Bronchial epithelial cell (primary cell): Measurements from ENCODE around the gene FKBP15. TPM values are rescaled to one million over a fixed set of nuclear protein-coding genes. Genes with fewer than 3 reads are reported as not detected.
"Not testable (repeated sequence)": the region's sequence is repeated elsewhere in the genome, so short reads cannot be mapped to it uniquely, and the experiment has no call there.

Source experiments
- DNase-seq: peaks from one replicate; pipeline ENCODE4 v3.0.0-alpha.2; 2010; ENCODE audit warnings: low read depth
- FAIRE-seq: peaks from 2 replicates; lab custom pipeline; 2011; peaks lifted over from hg19 to GRCh38; lab: Jason Lieb, UNC
- H3K27me3 ChIP-seq: 2 replicates; pipeline ENCODE4 v1.5.1; 2011; ENCODE audit warnings: low read length; ENCODE audit not compliant: control insufficient read depth, insufficient read depth
- H3K36me3 ChIP-seq: 2 replicates; pipeline ENCODE4 v1.5.1; 2011; ENCODE audit warnings: low read length; ENCODE audit not compliant: control insufficient read depth, insufficient read depth
- H3K4me3 ChIP-seq: 2 replicates; pipeline ENCODE4 v1.5.1; 2011; ENCODE audit warnings: mild to moderate bottlenecking, low read depth, low read length, control low read depth
- CTCF ChIP-seq: IDR thresholded peaks from 2 replicates; pipeline ENCODE4 v1.5.1; 2011; ENCODE audit warnings: mild to moderate bottlenecking, moderate library complexity, low read length, control low read depth, inconsistent platforms; ENCODE audit not compliant: insufficient read depth, severe bottlenecking
- total RNA-seq: library from RNA; depleted of rRNA; stranded (reverse); fragments of >200 nt; gene quantifications from 2 replicates; pipeline ENCODE4 v1.2.1, GENCODE V29; 2014

Gene FKBP15
- total RNA-seq, 1 donor from 2014 or later: 11.1 TPM

GRCh38 chr9:113238202-113238858 lies 17.3 kb upstream of the FKBP15 start:
- no peak for FAIRE-seq
- no peaks in the 10 kb centered on the region for H3K36me3 ChIP-seq
- TF ChIP-seq CTCF: no peak
- no peak for DNase-seq
- H3K27me3 ChIP-seq: no peaks in the 10 kb centered on the region
- no peak overlapping the region for H3K4me3 ChIP-seq

- no peak for TF ChIP-seq CTCF
- DNase-seq (no peak), FAIRE-seq (no peak)
- Histone ChIP-seq H3K27me3 (no peaks in the 10 kb centered on the region), H3K36me3 (no peaks in the 10 kb centered on the region), H3K4me3 (no peak overlapping the region)
Measured at GRCh38 chr9:113237026-113237425, 15.9 kb upstream of the FKBP15 start.

- not testable (repeated sequence) for H3K27me3 ChIP-seq, H3K36me3 ChIP-seq, FAIRE-seq, DNase-seq, H3K4me3 ChIP-seq
Measured at GRCh38 chr9:113235701-113236255, 14.7 kb upstream of the FKBP15 start.

- Histone ChIP-seq H3K4me3 (no peak overlapping the region), H3K36me3 (no peaks in the 10 kb centered on the region), H3K27me3 (no peaks in the 10 kb centered on the region)
- no peak for TF ChIP-seq CTCF
- no peak for FAIRE-seq
- no peak for DNase-seq
Measured at GRCh38 chr9:113231701-113232100, 10.6 kb upstream of the FKBP15 start.

- TF ChIP-seq CTCF: no peak
- DNase-seq (no peak), FAIRE-seq (no peak)
Measured at GRCh38 chr9:113228130-113228665, 7.1 kb upstream of the FKBP15 start.

GRCh38 chr9:113227436-113227835 lies 6.4 kb upstream of the FKBP15 start:
- TF ChIP-seq CTCF: no peak
- FAIRE-seq: no peak
- no peak for DNase-seq
- Histone ChIP-seq H3K27me3 (no peaks in the 10 kb centered on the region), H3K4me3 (no peak overlapping the region), H3K36me3 (no peaks in the 10 kb centered on the region)

More at GRCh38 chr9:113228130-113228665, 7.1 kb upstream of the FKBP15 start:
- H3K27me3 ChIP-seq: no peaks in the 10 kb centered on the region
- H3K36me3 ChIP-seq: no peaks in the 10 kb centered on the region
- H3K4me3 ChIP-seq: no peak overlapping the region
